K562 (cell line): ENCODE measurements around the gene TSPAN18. TPM values are rescaled to one million over a fixed set of nuclear protein-coding genes. Genes with fewer than 3 reads are reported as not detected.

ENCODE experiments used
- ATAC-seq: fragments of 200-7000 bp; cut with Tn5 transposase; 3 replicates; pipeline ENCODE4 v1.9.1; 2020; ENCODE audit warnings: moderate library complexity
- BruUV-seq: library from RNA; stranded (reverse); fragments of 400-500 nt; replicated peaks from 2 replicates; lab custom pipeline; 2021; lab: Mats Ljungman, UMichigan
- CTCF ChIA-PET: fragments of 300-600 bp; formaldehyde crosslinking; extraction: SDS; loops from one replicate; lab custom pipeline; 2021; ENCODE audit warnings: low intra/inter-chr PET ratio; lab: Yijun Ruan, JAX
- POLR2A ChIA-PET: fragments of 300-600, 350-650 bp; sonication (Branson Sonifier 250); formaldehyde crosslinking; extraction: SDS; loops from one replicate; lab custom pipeline; 2021; ENCODE audit warnings: antibody characterized with exemption, inconsistent platforms; lab: Yijun Ruan, JAX
- DNase-seq, 4 experiments: peaks; one replicate each; pipeline versions ENCODE4 v3.0.0 to v3.0.0-alpha.2; 2011 to 2018; ENCODE audit warnings: low spot score in 3 of 4, mixed read lengths in 3 of 4; ENCODE audit errors: extremely low read depth in 1 of 4
- FAIRE-seq: peaks from 2 replicates; lab custom pipeline; 2011; peaks lifted over from hg19 to GRCh38; lab: Jason Lieb, UNC
- H2AFZ ChIP-seq: 2 replicates; pipeline ENCODE4 v1.6.0; 2011; ENCODE audit warnings: low read depth, low read length, control low read depth, inconsistent platforms
- H3K27ac ChIP-seq: fragments of 200-600 bp; 3 replicates; pipeline ENCODE4 v1.8.0; 2011; ENCODE audit warnings: low read depth, mild to moderate bottlenecking, control low read depth, inconsistent platforms, low read length, moderate library complexity, mixed read lengths; ENCODE audit errors: extremely low read depth
- H3K27me3 ChIP-seq, 2 experiments: fragments of 300-600 bp in 1 of 2; 2 replicates in 1 of 2; 3 replicates in 1 of 2; pipeline versions ENCODE4 v1.6.0 to v1.8.0; 2011; ENCODE audit warnings: inconsistent platforms in 2 of 2, low read length in 2 of 2, mild to moderate bottlenecking in 1 of 2, mixed read lengths in 1 of 2, moderate library complexity in 1 of 2; ENCODE audit not compliant: control insufficient read depth in 2 of 2, insufficient read depth in 2 of 2
- H3K36me3 ChIP-seq: fragments of 300-600 bp; 3 replicates; pipeline ENCODE4 v1.8.0; 2011; ENCODE audit warnings: mild to moderate bottlenecking, low read length, inconsistent platforms; ENCODE audit not compliant: control insufficient read depth, insufficient read depth
- H3K4me1 ChIP-seq, 2 experiments: fragments of 200-600 bp in 1 of 2; replicated peaks in 1 of 2; 2 replicates in 1 of 2; 3 replicates in 1 of 2; pipeline versions ENCODE4 v1.5.1 to v1.8.0; 2011; ENCODE audit warnings: inconsistent platforms in 2 of 2, low read length in 2 of 2, mild to moderate bottlenecking in 1 of 2, mixed read lengths in 1 of 2, moderate library complexity in 1 of 2; ENCODE audit not compliant: control insufficient read depth in 2 of 2, insufficient read depth in 2 of 2
- H3K4me2 ChIP-seq: 2 replicates; pipeline ENCODE4 v1.6.1; 2011; ENCODE audit warnings: low read length, control low read depth, inconsistent platforms, mixed read lengths; ENCODE audit not compliant: insufficient read depth
- H3K4me3 ChIP-seq: fragments of 200-600 bp; sonication (generic), shearing (Covaris generic); 2 replicates; pipeline ENCODE4 v1.5.1; 2016; ENCODE audit warnings: control low read depth, inconsistent platforms
- H3K79me2 ChIP-seq: fragments of 200-600 bp; 3 replicates; pipeline ENCODE4 v1.8.0; 2011; ENCODE audit warnings: low read length, inconsistent platforms; ENCODE audit not compliant: control insufficient read depth, insufficient read depth
- H3K9ac ChIP-seq, 2 experiments: 2 replicates each; pipeline versions ENCODE4 v1.6.0 to v1.6.1; 2011; ENCODE audit warnings: low read depth in 2 of 2, low read length in 2 of 2, control low read depth in 1 of 2, inconsistent platforms in 1 of 2, mild to moderate bottlenecking in 1 of 2, mixed read lengths in 1 of 2; ENCODE audit not compliant: insufficient read depth in 1 of 2
- H3K9me1 ChIP-seq: one replicate; pipeline ENCODE4 v1.6.0; 2011; ENCODE audit warnings: inconsistent platforms, mild to moderate bottlenecking, low read length, moderate library complexity; ENCODE audit not compliant: control insufficient read depth, insufficient read depth
- H3K9me3 ChIP-seq: replicated peaks from 2 replicates; pipeline ENCODE4 v1.5.1; 2011; ENCODE audit warnings: low read depth, low read length, inconsistent platforms; ENCODE audit not compliant: control insufficient read depth, insufficient read depth
- H4K20me1 ChIP-seq: replicated peaks from 2 replicates; pipeline ENCODE4 v1.6.1; 2011; ENCODE audit warnings: low read length, inconsistent platforms, mixed read lengths; ENCODE audit not compliant: control insufficient read depth, insufficient read depth
- ADNP ChIP-seq: fragments of 200-800 bp; sonication (Bioruptor generic); IDR thresholded peaks from 2 replicates; pipeline ENCODE4 v1.6.1; 2016; ENCODE audit warnings: missing genetic modification characterization, missing compliant biosample characterization
- BCOR ChIP-seq: fragments of 450-650 bp; IDR thresholded peaks from 2 replicates; pipeline ENCODE4 v1.6.1; 2016
- DNMT1 ChIP-seq: fragments of 450-650 bp; IDR thresholded peaks from 2 replicates; pipeline ENCODE4 v1.6.1; 2016; ENCODE audit warnings: antibody characterized with exemption, mild to moderate bottlenecking
- E2F8 ChIP-seq: fragments of 450-650 bp; IDR thresholded peaks from 2 replicates; pipeline ENCODE4 v1.7.1; 2018; ENCODE audit warnings: mild to moderate bottlenecking, low read depth; ENCODE audit not compliant: partially characterized antibody
- FOSL1 ChIP-seq: fragments of 200-800 bp; sonication (Bioruptor generic); conservative IDR thresholded peaks from 2 replicates; pipeline ENCODE4 v1.6.1; 2016; ENCODE audit warnings: missing genetic modification characterization, missing compliant biosample characterization
- KDM1A ChIP-seq, 2 experiments: fragments of 450-650 bp; IDR thresholded peaks; 2 replicates each; pipeline ENCODE4 v1.6.1; 2016; ENCODE audit warnings: mild to moderate bottlenecking in 2 of 2
- MCM3 ChIP-seq: fragments of 450-650 bp; IDR thresholded peaks from 2 replicates; pipeline ENCODE4 v1.6.1; 2016
- MECOM ChIP-seq: fragments of 250-450 bp; sonication (Bioruptor Pico); IDR thresholded peaks from 2 replicates; pipeline ENCODE4 v1.8.0; 2022; ENCODE audit warnings: inconsistent platforms
- RBM25 ChIP-seq: fragments of 200-400 bp; formaldehyde crosslinking; IDR thresholded peaks from 2 replicates; pipeline ENCODE4 v1.6.1; 2018; ENCODE audit warnings: low read length, low read depth, moderate library complexity; ENCODE audit not compliant: severe bottlenecking
- RBM34 ChIP-seq: fragments of 200-400 bp; formaldehyde crosslinking; IDR thresholded peaks from 2 replicates; pipeline ENCODE4 v1.6.1; 2018; ENCODE audit warnings: low read length, borderline replicate concordance; ENCODE audit not compliant: insufficient read depth
- TGIF2 ChIP-seq: sonication (generic); formaldehyde crosslinking; IDR thresholded peaks from 2 replicates; pipeline ENCODE4 v1.8.1; 2022; ENCODE audit warnings: mild to moderate bottlenecking, missing genetic modification reagents, moderate library complexity
- THRA ChIP-seq: fragments of 450-650 bp; IDR thresholded peaks from 2 replicates; pipeline ENCODE4 v1.6.1; 2017; ENCODE audit warnings: mild to moderate bottlenecking, moderate library complexity
- ZBTB33 ChIP-seq: sonication (generic); formaldehyde crosslinking; IDR thresholded peaks from 2 replicates; pipeline ENCODE4 v1.8.1; 2023; ENCODE audit warnings: mild to moderate bottlenecking, missing genetic modification reagents
- ZBTB7A ChIP-seq: IDR thresholded peaks from 2 replicates; pipeline ENCODE4 v1.6.1; 2011; ENCODE audit warnings: low read depth, mild to moderate bottlenecking, low read length, moderate library complexity, borderline replicate concordance; ENCODE audit not compliant: control insufficient read depth
- ZFP36 ChIP-seq: fragments of 150-350 bp; IDR thresholded peaks from 2 replicates; pipeline ENCODE4 v1.6.1; 2018; ENCODE audit warnings: low read length, low read depth; ENCODE audit not compliant: partially characterized antibody
- WGBS: fragments of 100-300 bp; shearing (Covaris generic); methylation state at CpG from one replicate; pipeline ENCODE4 v1.1.6; 2016; ENCODE audit warnings: low coverage, mixed read lengths; ENCODE audit not compliant: insufficient coverage; ENCODE audit errors: missing lambda C conversion rate; 5-methylcytosine and 5-hydroxymethylcytosine counted together
- in situ Hi-C: fragments of 300-500 bp; cut with MboI; formaldehyde crosslinking; loops from 4 replicates; pipeline ENCODE4 v1.15.0; 2018; ENCODE audit warnings: inconsistent platforms, mixed read lengths
- intact Hi-C: fragments of 100-400 bp; cut with micrococcal nuclease; formaldehyde crosslinking; loops from 2 replicates; pipeline ENCODE4 v1.14.2; 2022
- polyA plus RNA-seq, 8 experiments: library from polyadenylated mRNA; depleted of rRNA in 4 of 8; stranded (reverse) in 5 of 8; unstranded in 3 of 8; fragments of >200 nt; fragmentation: Nextera tagmentation in 2 of 8; fragmentation: Illumina TruSeq in 1 of 8; extraction: Ambion mirVana in 2 of 8; extraction: Trizol in 1 of 8; gene quantifications; 2 replicates each; pipeline versions ENCODE4 v1.2.1 to v1.2.3, GENCODE V29; 2011 to 2014; ENCODE audit warnings: inconsistent platforms in 1 of 8, missing spikeins in 1 of 8
- total RNA-seq, 7 experiments: library from RNA; depleted of rRNA in 6 of 7; stranded (reverse); fragments of >200 nt in 6 of 7; fragmentation: Illumina TruSeq in 2 of 7; extraction: Trizol in 2 of 7; gene quantifications; 2 replicates each; pipeline versions ENCODE4 v1.2.1 to v1.2.3, GENCODE V29; 2011 to 2021; ENCODE audit warnings: low replicate concordance in 1 of 7

The TSPAN18 gene
- total and polyA plus RNA-seq, 9 of the 15 experiments (the other 6 are each of a cell fraction or from before 2014, with no cell fraction given): 0.17 to 0.35 (median 0.22) TPM; not detected in 4

GRCh38 chr11:44944181-44944852, 217.6 kb downstream of the TSPAN18 start:
- no TSS peak for BruUV-seq
- Histone ChIP-seq H3K4me1 (peaks cover 0 to 7% of the 10 kb centered on the region in 2 experiments; a peak in 2 of 5 replicates), H3K9ac (no peak overlapping the region), H3K27ac (no peak overlapping the region), H2AFZ (no peak overlapping the region), H4K20me1 (peaks cover 23% of the 10 kb centered on the region; the same call in 1 of the 2 replicates), H3K9me3 (no peaks in the 10 kb centered on the region), H3K79me2 (no peaks in the 10 kb centered on the region), H3K9me1 (no peaks in the 10 kb centered on the region), H3K4me2 (no peak overlapping the region), H3K36me3 (no peaks in the 10 kb centered on the region), H3K27me3 (peaks cover 0 to 29% of the 10 kb centered on the region in 2 experiments; a peak in 2 of 5 replicates), H3K4me3 (no peak overlapping the region)
- ChIA-PET CTCF (no interaction called here), POLR2A (no interaction called here)
- in situ Hi-C loops (no loop called here), intact Hi-C loops (no loop called here)
- DNase-seq (no peak), FAIRE-seq (no peak), ATAC-seq (no peak)
- WGBS: 8% methylated on average over 6 of the region's 7 CpGs
- TF ChIP-seq RBM34: no peak
- TF ChIP-seq BCOR: peak; percentile 61; the same call in 1 of the 2 replicates
- TF ChIP-seq RBM25: peak; percentile 88
- TF ChIP-seq MCM3: no peak
- no peak for TF ChIP-seq TGIF2 (CRISPR knock-in tag)
- 0 out of 4 replicates have a peak, but pooled peaks of 1 of the 2 experiments have one; percentile 9 for TF ChIP-seq KDM1A (IDR thresholded peaks at IDR 0.05)
- TF ChIP-seq ZFP36: peak; percentile 81
- peak; percentile 68 for TF ChIP-seq ZBTB33 (CRISPR knock-in tag)
- TF ChIP-seq THRA: no peak
- no peak for TF ChIP-seq FOSL1 (tag)
- 0 out of 2 replicates have a peak, but pooled peaks have one; percentile 45 for TF ChIP-seq ADNP (tag)
- TF ChIP-seq E2F8: no peak
- no peak for TF ChIP-seq ZBTB7A
- TF ChIP-seq MECOM (CRISPR knock-in tag): no peak
- no peak for TF ChIP-seq DNMT1
